GM12864 (cell line): ENCODE results near the gene MPPE1.
"Not testable (repeated sequence)": the region's sequence is repeated elsewhere in the genome, so short reads cannot be mapped to it uniquely, and the experiment has no call there.

Source experiments
- DNase-seq: peaks from one replicate; pipeline ENCODE4 v3.0.0-alpha.2; 2011; ENCODE audit warnings: low read depth
- H3K4me3 ChIP-seq: 2 replicates; pipeline ENCODE4 v1.5.1; 2011; ENCODE audit warnings: mild to moderate bottlenecking, low read depth, low read length, control low read depth
- CTCF ChIP-seq: IDR thresholded peaks from 2 replicates; pipeline ENCODE4 v1.5.1; 2011; ENCODE audit warnings: low read depth, mild to moderate bottlenecking, moderate library complexity, low read length, control low read depth, inconsistent platforms; ENCODE audit errors: missing control alignments

Gene MPPE1

GRCh38 chr18:11901826-11902438 lies 6.2 kb downstream of the MPPE1 start:
- H3K4me3 ChIP-seq: no peak overlapping the region
- DNase-seq: no peak
- no peak for TF ChIP-seq CTCF

- no peak overlapping the region for H3K4me3 ChIP-seq
- TF ChIP-seq CTCF: no peak
- no peak for DNase-seq
Observed at GRCh38 chr18:11899063-11899462, 9.1 kb downstream of the MPPE1 start.

DNA sequence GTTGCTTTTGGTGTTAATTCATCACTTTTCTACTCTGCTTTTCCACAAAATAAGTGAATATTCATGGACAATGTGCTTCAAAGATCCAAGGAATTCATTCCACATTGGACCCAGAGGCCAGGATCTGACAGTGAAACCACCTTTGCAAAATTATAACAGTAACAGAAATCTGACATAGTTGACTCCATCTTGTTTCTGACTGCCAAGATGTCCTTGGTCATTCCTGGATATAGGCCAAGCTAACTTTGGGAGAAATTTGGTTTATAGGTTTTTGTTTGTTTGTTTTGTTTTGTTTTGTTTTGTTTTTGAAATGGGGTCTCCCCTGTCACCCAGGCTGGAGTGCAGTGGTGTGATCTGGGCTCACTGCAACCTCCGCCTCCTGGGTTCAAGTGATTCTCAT lies 10.3 kb downstream of the MPPE1 start:
- no peak for TF ChIP-seq CTCF
- DNase-seq: no peak
- no peak overlapping the region for H3K4me3 ChIP-seq

DNA sequence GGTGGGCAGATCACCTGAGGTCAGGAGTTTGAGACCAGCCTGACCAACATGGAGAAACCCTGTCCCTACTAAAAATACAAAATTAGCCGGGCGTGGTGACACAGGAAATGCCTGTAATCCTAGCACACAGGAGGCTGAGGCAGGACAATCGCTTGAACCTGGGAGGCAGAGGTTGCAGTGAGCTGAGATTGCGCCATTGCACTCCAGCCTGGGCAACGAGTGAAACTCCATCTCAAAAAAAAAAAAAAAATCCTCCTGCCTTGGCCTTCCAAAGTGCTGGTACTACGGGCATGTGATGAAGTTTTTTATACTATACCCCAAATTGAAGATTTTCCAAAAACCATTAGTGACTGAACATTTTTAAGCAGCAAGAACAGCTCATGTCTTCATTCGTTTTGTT lies 15.7 kb downstream of the MPPE1 start:
- not testable (repeated sequence) for H3K4me3 ChIP-seq, DNase-seq

GRCh38 chr18:11891737-11892136 lies 16.4 kb downstream of the MPPE1 start:
- no peak for TF ChIP-seq CTCF
- H3K4me3 ChIP-seq: no peak overlapping the region
- DNase-seq: no peak

DNA sequence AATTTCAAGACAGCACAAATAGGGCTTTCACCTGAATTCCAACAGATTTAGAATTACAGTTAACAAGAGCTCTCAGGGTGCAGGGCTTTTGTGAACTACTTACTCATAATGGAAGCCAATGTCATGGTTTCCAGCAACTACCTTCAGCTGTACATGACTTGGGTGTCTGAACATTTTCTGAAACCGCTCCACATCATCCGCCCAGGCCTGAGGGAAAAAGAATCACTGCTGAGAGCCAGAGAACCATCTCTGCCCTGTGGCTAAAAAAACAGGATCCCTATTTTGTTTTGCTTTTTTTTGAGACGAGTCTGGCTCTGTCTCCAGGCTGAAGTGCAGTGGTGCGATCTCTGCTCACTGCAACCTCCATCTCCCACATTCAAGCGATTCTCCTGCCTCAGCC lies 18.8 kb downstream of the MPPE1 start:
- no peak for DNase-seq
- TF ChIP-seq CTCF: no peak
- H3K4me3 ChIP-seq: no peak overlapping the region

- DNase-seq: no peak
- no peak overlapping the region for H3K4me3 ChIP-seq
- TF ChIP-seq CTCF: no peak
Observed at GRCh38 chr18:11888726-11889125, 19.4 kb downstream of the MPPE1 start.
